HepG2 (cell line): ENCODE data around the gene EPO. TPM values are rescaled to one million over a fixed set of nuclear protein-coding genes. Genes with fewer than 3 reads are reported as not detected.

Source experiments
- BATF2 ChIP-seq: sonication (generic); formaldehyde crosslinking; IDR thresholded peaks from 2 replicates; pipeline ENCODE4 v1.8.0; 2022; ENCODE audit warnings: mild to moderate bottlenecking, missing genetic modification reagents, moderate library complexity
- BRD4 ChIP-seq: sonication (generic); formaldehyde crosslinking; IDR thresholded peaks from 2 replicates; pipeline ENCODE4 v1.4.0; 2020; ENCODE audit warnings: missing genetic modification reagents
- CTCF ChIP-seq: sonication (generic); formaldehyde crosslinking; IDR thresholded peaks from 2 replicates; pipeline ENCODE4 v1.5.0; 2020; ENCODE audit warnings: mild to moderate bottlenecking, missing genetic modification reagents, moderate library complexity
- DMAP1 ChIP-seq: IDR thresholded peaks from 2 replicates; pipeline ENCODE4 v1.6.1; 2016
- HNF1B ChIP-seq: sonication (generic); formaldehyde crosslinking; IDR thresholded peaks from 2 replicates; pipeline ENCODE4 v1.5.1; 2020; ENCODE audit warnings: mild to moderate bottlenecking, moderate library complexity, missing genetic modification reagents
- ISL2 ChIP-seq: sonication (generic); formaldehyde crosslinking; IDR thresholded peaks from 2 replicates; pipeline ENCODE4 v1.5.0; 2020; ENCODE audit warnings: missing genetic modification reagents
- RERE ChIP-seq: IDR thresholded peaks from 2 replicates; pipeline ENCODE4 v1.6.1; 2016; ENCODE audit warnings: low read depth, missing genetic modification reagents, missing compliant biosample characterization
- RXRB ChIP-seq: IDR thresholded peaks from 2 replicates; pipeline ENCODE4 v1.6.1; 2016; ENCODE audit warnings: borderline replicate concordance, missing genetic modification reagents, missing compliant biosample characterization
- SALL1 ChIP-seq: sonication (generic); formaldehyde crosslinking; IDR thresholded peaks from 2 replicates; pipeline ENCODE4 v1.8.0; 2022; ENCODE audit warnings: mild to moderate bottlenecking, missing genetic modification reagents
- SCMH1 ChIP-seq: sonication (generic); formaldehyde crosslinking; IDR thresholded peaks from 2 replicates; pipeline ENCODE4 v1.9.0; 2021; ENCODE audit warnings: missing genetic modification reagents, mild to moderate bottlenecking, borderline replicate concordance
- TBX3 ChIP-seq: fragments of 450-650 bp; IDR thresholded peaks from 2 replicates; pipeline ENCODE4 v1.6.1; 2017; ENCODE audit warnings: antibody characterized with exemption, mild to moderate bottlenecking, inconsistent platforms, borderline replicate concordance
- THRA ChIP-seq: sonication (generic); formaldehyde crosslinking; IDR thresholded peaks from 2 replicates; pipeline ENCODE4 v1.4.0; 2020; ENCODE audit warnings: missing genetic modification reagents, borderline replicate concordance
- ZNF180 ChIP-seq: sonication (generic); formaldehyde crosslinking; IDR thresholded peaks from 2 replicates; pipeline ENCODE4 v1.4.0; 2020; ENCODE audit warnings: low read depth, missing genetic modification reagents, borderline replicate concordance
- ZNF747 ChIP-seq: sonication (generic); formaldehyde crosslinking; IDR thresholded peaks from 2 replicates; pipeline ENCODE4 v1.8.1; 2023; ENCODE audit warnings: missing genetic modification reagents, mild to moderate bottlenecking, borderline replicate concordance
- polyA plus RNA-seq, 8 experiments: library from polyadenylated mRNA; depleted of rRNA in 3 of 8; stranded (reverse) in 7 of 8; unstranded in 1 of 8; fragments of >200 nt; fragmentation: Illumina TruSeq in 4 of 8; extraction: Trizol in 4 of 8; gene quantifications; 2 replicates each; pipeline versions ENCODE4 v1.2.1 to v1.2.3, GENCODE V29; 2011 to 2016; ENCODE audit warnings: low read depth in 4 of 8, missing spikeins in 1 of 8, mixed read lengths in 1 of 8; ENCODE audit not compliant: insufficient read depth in 1 of 8
- total RNA-seq, 5 experiments: library from RNA; depleted of rRNA; stranded (reverse); fragments of >200 nt; fragmentation: Illumina TruSeq; extraction: Trizol; gene quantifications; 2 replicates each; pipeline ENCODE4 v1.2.3, GENCODE V29; 2016; ENCODE audit warnings: low read depth in 1 of 5

EPO gene
- total and polyA plus RNA-seq, 2 of the 13 experiments (the other 11 are each of a cell fraction or from before 2014, with no cell fraction given): 10.3 to 25.7 TPM

- TF ChIP-seq DMAP1 (CRISPR knock-in tag) (no peak), SCMH1 (CRISPR knock-in tag) (no peak), TBX3 (no peak), ZNF747 (CRISPR knock-in tag) (no peak), BATF2 (CRISPR knock-in tag) (no peak), CTCF (CRISPR knock-in tag) (peak; percentile 61), BRD4 (peak; percentile 70), HNF1B (CRISPR knock-in tag) (peak; percentile 56; the same call in 1 of the 2 replicates), THRA (CRISPR knock-in tag) (0 out of 2 replicates have a peak, but pooled peaks have one; percentile 13), ZNF180 (CRISPR knock-in tag) (no peak), SALL1 (CRISPR knock-in tag) (peak; percentile 82), ISL2 (CRISPR knock-in tag) (peak; percentile 46; the same call in 1 of the 2 replicates), RXRB (CRISPR knock-in tag) (peak; percentile 74), RERE (CRISPR knock-in tag) (no peak)
These were observed 567 bp upstream of the EPO start (continued) for GRCh38 chr7:100719523-100720278.
